ENCODE results near the gene RNF181. TPM values are rescaled to one million over a fixed set of nuclear protein-coding genes. Genes with fewer than 3 reads are reported as not detected.
A peak's percentile ranks its signal among the peaks of the same experiment; 100 is the strongest.
"Not testable (repeated sequence)": the region's sequence is repeated elsewhere in the genome, so short reads cannot be mapped to it uniquely, and the experiment has no call there.

The RNF181 gene
- total RNA-seq: 174 and 313 TPM in 2 replicates
- 566 TPM for polyA plus RNA-seq (2012)

GRCh38 chr2:85595301-85596025, at the start of gene RNF181:
RNF181 (plus strand) TSS chr2:85595745; CDS start chr2:85595764, 19 bp downstream.
- DNase-seq (ENCODE audit: low read depth): peak; percentile 99

- peak; percentile 34 for DNase-seq (ENCODE audit: low read depth)
These were observed 49.7 kb upstream of the RNF181 start for GRCh38 chr2:85545780-85546240.

- DNase-seq (ENCODE audit: low read depth): peak; percentile 68
These were observed 48.3 kb upstream of the RNF181 start for GRCh38 chr2:85547089-85547858.

GRCh38 chr2:85547859-85548607, 47.5 kb upstream of the RNF181 start:
- DNase-seq (ENCODE audit: low read depth): peak; percentile 60

GRCh38 chr2:85548608-85548900, 47.0 kb upstream of the RNF181 start:
- no peak for DNase-seq (ENCODE audit: low read depth)

GRCh38 chr2:85549095-85549494, 46.5 kb upstream of the RNF181 start:
- peak; percentile 26 for DNase-seq (ENCODE audit: low read depth)

GRCh38 chr2:85549826-85550225, 45.7 kb upstream of the RNF181 start:
- peak; percentile 96 for DNase-seq (ENCODE audit: low read depth)

- DNase-seq (ENCODE audit: low read depth): no peak
These were observed 45.1 kb upstream of the RNF181 start for GRCh38 chr2:85550486-85550885.

- DNase-seq (ENCODE audit: low read depth): peak; percentile 86
These were observed 43.6 kb upstream of the RNF181 start for GRCh38 chr2:85551698-85552678.

GRCh38 chr2:85553184-85553583, 42.4 kb upstream of the RNF181 start:
- no peak for DNase-seq (ENCODE audit: low read depth)

- peak; percentile 83 for DNase-seq (ENCODE audit: low read depth)
These were observed 40.4 kb upstream of the RNF181 start for GRCh38 chr2:85554980-85555612.

GRCh38 chr2:85557130-85557529, 38.4 kb upstream of the RNF181 start:
- DNase-seq (ENCODE audit: low read depth): no peak

GRCh38 chr2:85558160-85558559, 37.4 kb upstream of the RNF181 start:
- no peak for DNase-seq (ENCODE audit: low read depth)

GRCh38 chr2:85560403-85560726, 35.2 kb upstream of the RNF181 start:
- DNase-seq (ENCODE audit: low read depth): not testable (repeated sequence)

- no peak for DNase-seq (ENCODE audit: low read depth)
These were observed 34.7 kb upstream of the RNF181 start for GRCh38 chr2:85560812-85561279.

- peak; percentile 96 for DNase-seq (ENCODE audit: low read depth)
These were observed 34.0 kb upstream of the RNF181 start, which contains the start of gene GGCX for GRCh38 chr2:85561280-85562212. GGCX (minus strand) TSS chr2:85561493; CDS start chr2:85561428, 65 bp downstream.

- no peak for DNase-seq (ENCODE audit: low read depth)
These were observed 31.4 kb upstream of the RNF181 start for GRCh38 chr2:85564144-85564563.

- no peak for DNase-seq (ENCODE audit: low read depth)
These were observed 29.3 kb upstream of the RNF181 start for GRCh38 chr2:85566265-85566664.

- DNase-seq (ENCODE audit: low read depth): no peak
These were observed 19.8 kb upstream of the RNF181 start for GRCh38 chr2:85575739-85576138.

Data from myocyte (in vitro differentiated cells).